PFSK-1 (cell line): ENCODE measurements around the gene STRN4.

Source experiments
- POLR2AphosphoS5 ChIP-seq: IDR thresholded peaks from 2 replicates; pipeline ENCODE4 v1.6.1; 2012; ENCODE audit warnings: low read depth, mild to moderate bottlenecking, control low read depth, low read length, moderate library complexity
- SIN3A ChIP-seq: IDR thresholded peaks from 2 replicates; pipeline ENCODE4 v1.6.1; 2012; ENCODE audit warnings: mild to moderate bottlenecking, low read length, moderate library complexity, borderline replicate concordance; ENCODE audit not compliant: insufficient read depth
- TAF1 ChIP-seq: IDR thresholded peaks from 2 replicates; pipeline ENCODE4 v1.6.1; 2012; ENCODE audit warnings: low read length, control low read depth, borderline replicate concordance; ENCODE audit not compliant: insufficient read depth

DNA sequence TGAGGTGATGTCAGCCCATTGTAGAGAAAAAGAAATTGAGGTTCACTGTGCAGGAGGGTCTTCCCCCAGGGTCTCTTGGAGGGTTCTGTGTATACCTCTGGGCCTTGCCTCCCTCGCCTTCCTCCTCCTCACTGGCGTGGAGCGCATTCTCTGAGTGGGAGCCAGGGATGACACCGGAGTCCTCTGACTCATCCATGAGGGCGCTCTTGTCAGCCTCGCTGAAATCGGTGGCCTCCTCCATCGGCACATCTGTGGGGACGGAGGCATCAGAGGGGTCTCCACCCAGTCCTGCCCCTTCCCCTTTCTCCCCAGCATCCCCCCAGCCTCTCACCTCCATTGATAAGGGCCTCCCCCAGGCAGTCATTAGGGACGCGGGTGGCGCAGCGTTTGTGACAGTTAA is 45.5 kb downstream of the STRN4 start:
- no peak for TF ChIP-seq TAF1
- TF ChIP-seq SIN3A: no peak
- TF ChIP-seq POLR2AphosphoS5: no peak
